ENCODE measurements around the gene USP35.
"Not testable (repeated sequence)": the region's sequence is repeated elsewhere in the genome, so short reads cannot be mapped to it uniquely, and the experiment has no call there.

USP35 gene

GRCh38 chr11:78160557-78160956 lies 28.2 kb upstream of the USP35 start:
- no peak overlapping the region for H3K4me3 Mint-ChIP-seq
- no peaks in the 10 kb centered on the region for H3K4me1 Mint-ChIP-seq
- H3K27me3 Mint-ChIP-seq, result no peaks in the 10 kb centered on the region
- H3K27ac Mint-ChIP-seq, result no peak overlapping the region
- no peaks in the 10 kb centered on the region for H3K9me3 Mint-ChIP-seq
- no peak for DNase-seq
- H3K36me3 Mint-ChIP-seq, result no peaks in the 10 kb centered on the region
- ATAC-seq (replicated peaks), result no peak

GRCh38 chr11:78161346-78161745 lies 27.4 kb upstream of the USP35 start:
- H3K4me1 Mint-ChIP-seq, result no peaks in the 10 kb centered on the region
- no peaks in the 10 kb centered on the region for H3K27me3 Mint-ChIP-seq
- H3K36me3 Mint-ChIP-seq, result no peaks in the 10 kb centered on the region
- no peak for ATAC-seq (replicated peaks)
- no peak for DNase-seq
- H3K9me3 Mint-ChIP-seq, result no peaks in the 10 kb centered on the region
- H3K4me3 Mint-ChIP-seq, result no peak overlapping the region
- no peak overlapping the region for H3K27ac Mint-ChIP-seq

GRCh38 chr11:78161962-78162371 lies 26.8 kb upstream of the USP35 start:
- Mint-ChIP-seq H3K9me3 (no peaks in the 10 kb centered on the region), H3K4me1 (no peaks in the 10 kb centered on the region), H3K27ac (no peak overlapping the region), H3K27me3 (no peaks in the 10 kb centered on the region), H3K36me3 (no peaks in the 10 kb centered on the region), H3K4me3 (no peak overlapping the region)
- DNase-seq, result no peak
- no peak for ATAC-seq (replicated peaks)

- DNase-seq (no peak), ATAC-seq (replicated peaks) (no peak)
- Mint-ChIP-seq H3K36me3 (no peaks in the 10 kb centered on the region), H3K27ac (no peak overlapping the region), H3K27me3 (no peaks in the 10 kb centered on the region), H3K9me3 (no peaks in the 10 kb centered on the region), H3K4me3 (no peak overlapping the region), H3K4me1 (no peaks in the 10 kb centered on the region)
Observed at GRCh38 chr11:78163828-78164227, 24.9 kb upstream of the USP35 start.

GRCh38 chr11:78164471-78164870 lies 24.2 kb upstream of the USP35 start:
- H3K27ac Mint-ChIP-seq, result no peak overlapping the region
- no peaks in the 10 kb centered on the region for H3K36me3 Mint-ChIP-seq
- no peaks in the 10 kb centered on the region for H3K27me3 Mint-ChIP-seq
- no peaks in the 10 kb centered on the region for H3K4me1 Mint-ChIP-seq
- ATAC-seq (replicated peaks) (no peak), DNase-seq (no peak)
- H3K4me3 Mint-ChIP-seq, result no peak overlapping the region
- no peaks in the 10 kb centered on the region for H3K9me3 Mint-ChIP-seq

- peaks cover 7% of the 10 kb centered on the region in 2 donors for H3K36me3 Mint-ChIP-seq
- no peaks in the 10 kb centered on the region for H3K4me1 Mint-ChIP-seq
- DNase-seq (no peak), ATAC-seq (replicated peaks) (no peak)
- no peak overlapping the region for H3K4me3 Mint-ChIP-seq
- H3K27me3 Mint-ChIP-seq, result no peaks in the 10 kb centered on the region
- no peaks in the 10 kb centered on the region for H3K9me3 Mint-ChIP-seq
- H3K27ac Mint-ChIP-seq, result no peak overlapping the region
Observed at GRCh38 chr11:78166855-78167469, 21.8 kb upstream of the USP35 start.

GRCh38 chr11:78168539-78169477 lies 19.9 kb upstream of the USP35 start:
- Mint-ChIP-seq H3K4me3 (no peak overlapping the region), H3K9me3 (no peaks in the 10 kb centered on the region), H3K27me3 (no peaks in the 10 kb centered on the region), H3K27ac (no peak overlapping the region), H3K36me3 (peaks cover 23 to 24% of the 10 kb centered on the region in 2 donors), H3K4me1 (no peaks in the 10 kb centered on the region)
- ATAC-seq (replicated peaks) (no peak), DNase-seq (no peak)

- no peaks in the 10 kb centered on the region for H3K4me1 Mint-ChIP-seq
- ATAC-seq (replicated peaks) (no peak), DNase-seq (no peak)
- H3K27ac Mint-ChIP-seq, result no peak overlapping the region
- H3K36me3 Mint-ChIP-seq, result peaks cover 33 to 35% of the 10 kb centered on the region in 2 donors
- no peaks in the 10 kb centered on the region for H3K27me3 Mint-ChIP-seq
- H3K9me3 Mint-ChIP-seq, result no peaks in the 10 kb centered on the region
- H3K4me3 Mint-ChIP-seq, result no peak overlapping the region
Observed at GRCh38 chr11:78170413-78170812, 18.3 kb upstream of the USP35 start.

GRCh38 chr11:78170874-78171549 lies 17.7 kb upstream of the USP35 start:
- no peak overlapping the region for H3K4me3 Mint-ChIP-seq
- peaks cover 36 to 37% of the 10 kb centered on the region in 2 donors for H3K36me3 Mint-ChIP-seq
- ATAC-seq (replicated peaks) (no peak), DNase-seq (no peak)
- H3K4me1 Mint-ChIP-seq, result no peaks in the 10 kb centered on the region
- no peak overlapping the region for H3K27ac Mint-ChIP-seq
- H3K27me3 Mint-ChIP-seq, result no peaks in the 10 kb centered on the region
- no peaks in the 10 kb centered on the region for H3K9me3 Mint-ChIP-seq

- Mint-ChIP-seq H3K27ac (no peak overlapping the region), H3K27me3 (no peaks in the 10 kb centered on the region), H3K4me3 (no peak overlapping the region), H3K36me3 (peaks cover 44 to 47% of the 10 kb centered on the region in 2 donors), H3K9me3 (peaks cover 3 to 5% of the 10 kb centered on the region in 2 donors), H3K4me1 (no peaks in the 10 kb centered on the region)
- ATAC-seq (replicated peaks) (no peak), DNase-seq (no peak)
Observed at GRCh38 chr11:78171951-78172350, 16.8 kb upstream of the USP35 start.

- H3K27me3 Mint-ChIP-seq; ATAC-seq (replicated peaks); H3K4me3 Mint-ChIP-seq; H3K27ac Mint-ChIP-seq; H3K4me1 Mint-ChIP-seq; DNase-seq: not testable (repeated sequence)
- Mint-ChIP-seq H3K36me3 (peaks cover 52 to 65% of the 10 kb centered on the region in 2 donors), H3K9me3 (peaks cover 8 to 11% of the 10 kb centered on the region in 2 donors)
Observed at GRCh38 chr11:78175862-78176261, 12.9 kb upstream of the USP35 start.

GRCh38 chr11:78176605-78177141 lies 12.0 kb upstream of the USP35 start:
- no peak for DNase-seq
- ATAC-seq (replicated peaks), result no peak
- H3K27me3 Mint-ChIP-seq, result no peaks in the 10 kb centered on the region
- peaks cover 58 to 69% of the 10 kb centered on the region in 2 donors for H3K36me3 Mint-ChIP-seq
- peaks cover 4 to 5% of the 10 kb centered on the region in 2 donors for H3K4me1 Mint-ChIP-seq
- H3K4me3 Mint-ChIP-seq, result no peak overlapping the region
- peaks cover 10 to 16% of the 10 kb centered on the region in 2 donors for H3K9me3 Mint-ChIP-seq
- H3K27ac Mint-ChIP-seq, result no peak overlapping the region

- DNase-seq (no peak), ATAC-seq (replicated peaks) (no peak)
- H3K27me3 Mint-ChIP-seq, result no peaks in the 10 kb centered on the region
- no peak overlapping the region for H3K4me3 Mint-ChIP-seq
- peaks cover 10 to 16% of the 10 kb centered on the region in 2 donors for H3K9me3 Mint-ChIP-seq
- H3K27ac Mint-ChIP-seq, result no peak overlapping the region
- H3K4me1 Mint-ChIP-seq, result peaks cover 4 to 5% of the 10 kb centered on the region in 2 donors
- H3K36me3 Mint-ChIP-seq, result peaks cover 54 to 67% of the 10 kb centered on the region in 2 donors
Observed at GRCh38 chr11:78177216-78177615, 11.5 kb upstream of the USP35 start.

- no peak overlapping the region for H3K27ac Mint-ChIP-seq
- no peaks in the 10 kb centered on the region for H3K27me3 Mint-ChIP-seq
- no peak overlapping the region for H3K4me3 Mint-ChIP-seq
- peaks cover 42 to 55% of the 10 kb centered on the region in 2 donors for H3K36me3 Mint-ChIP-seq
- DNase-seq (no peak), ATAC-seq (replicated peaks) (no peak)
- H3K4me1 Mint-ChIP-seq, result peaks cover 4 to 5% of the 10 kb centered on the region in 2 donors
- H3K9me3 Mint-ChIP-seq, result peaks cover 10 to 16% of the 10 kb centered on the region in 2 donors
Observed at GRCh38 chr11:78179459-78180071, 9.2 kb upstream of the USP35 start.

Measured in stimulated activated naive B cell treated with anti-CD40 and anti-IgM and Interleukin-4, amounts not matched to agents 10 μg/mL and 1 μg/mL and 100 μg/mL, for 72 hours (primary cell).